Activated CD4-positive, CD25-positive, alpha-beta regulatory T cell (primary cell): ENCODE results near the gene TDRD1.

Source experiments
- DNase-seq, 4 experiments: peaks; one replicate each; lab custom pipeline; 2025; lab: John Stamatoyannopoulos, UW

The TDRD1 gene

GRCh38 chr10:114239117-114239993 is 60.2 kb downstream of the TDRD1 start, which contains the start of gene VWA2:
VWA2 (plus strand) TSS chr10:114239254; CDS start chr10:114248714, 9,460 bp downstream.
- no peak for DNase-seq

GRCh38 chr10:114239994-114240345 is 60.8 kb downstream of the TDRD1 start:
- no peak for DNase-seq

GRCh38 chr10:114242235-114242634 is 63.1 kb downstream of the TDRD1 start:
- no peak for DNase-seq

- DNase-seq = no peak
These were observed 64.5 kb downstream of the TDRD1 start for GRCh38 chr10:114243661-114244060.

GRCh38 chr10:114244126-114244525 is 65.0 kb downstream of the TDRD1 start:
- no peak for DNase-seq

- no peak for DNase-seq
These were observed 66.1 kb downstream of the TDRD1 start for GRCh38 chr10:114245121-114245791.

GRCh38 chr10:114246679-114247305 is 67.6 kb downstream of the TDRD1 start:
- no peak for DNase-seq

- no peak for DNase-seq
These were observed 71.1 kb downstream of the TDRD1 start for GRCh38 chr10:114250236-114250635.

- DNase-seq = no peak
These were observed 71.6 kb downstream of the TDRD1 start for GRCh38 chr10:114250716-114251115.

GRCh38 chr10:114252092-114252491 is 72.9 kb downstream of the TDRD1 start:
- no peak for DNase-seq

- DNase-seq = no peak
These were observed 73.7 kb downstream of the TDRD1 start for GRCh38 chr10:114252883-114253282.

GRCh38 chr10:114255227-114255626 is 76.1 kb downstream of the TDRD1 start:
- no peak for DNase-seq

- DNase-seq = no peak
These were observed 77.0 kb downstream of the TDRD1 start for GRCh38 chr10:114256008-114256765.

GRCh38 chr10:114256822-114257221 is 77.7 kb downstream of the TDRD1 start:
- DNase-seq = no peak

- no peak for DNase-seq
These were observed 78.3 kb downstream of the TDRD1 start for GRCh38 chr10:114257498-114257897.

- DNase-seq = no peak
These were observed 79.2 kb downstream of the TDRD1 start for GRCh38 chr10:114258274-114258840.

- DNase-seq = no peak
These were observed 80.7 kb downstream of the TDRD1 start for GRCh38 chr10:114259824-114260223.

GRCh38 chr10:114260366-114260765 is 81.2 kb downstream of the TDRD1 start:
- DNase-seq = no peak

- no peak for DNase-seq
These were observed 81.9 kb downstream of the TDRD1 start for GRCh38 chr10:114261076-114261475.

- DNase-seq = no peak
These were observed 83.3 kb downstream of the TDRD1 start for GRCh38 chr10:114262496-114262895.

GRCh38 chr10:114265392-114266053 is 86.4 kb downstream of the TDRD1 start:
- no peak for DNase-seq
